Loucy (cell line): ENCODE results near the gene PCDHB7.
"Not testable (repeated sequence)": the region's sequence is repeated elsewhere in the genome, so short reads cannot be mapped to it uniquely, and the experiment has no call there.

Experiments
- CTCF ChIP-seq: fragments of 200-600 bp; sonication (generic); conservative IDR thresholded peaks from 2 replicates; pipeline ENCODE4 v1.5.1; 2014; ENCODE audit warnings: mild to moderate bottlenecking, antibody characterized with exemption, low read length
- EZH2phosphoT487 ChIP-seq: fragments of 200-600 bp; IDR thresholded peaks from 2 replicates; pipeline ENCODE4 v1.6.1; 2018; ENCODE audit warnings: antibody characterized with exemption, mild to moderate bottlenecking, moderate library complexity, borderline replicate concordance

- not testable (repeated sequence) for TF ChIP-seq CTCF, EZH2phosphoT487
Measured at GRCh38 chr5:141225421-141225820, 53.0 kb downstream of the PCDHB7 start.
